Esophagus muscularis mucosa (tissue), 4 donors: ENCODE data around the gene GET3. TPM values are rescaled to one million over a fixed set of nuclear protein-coding genes. Genes with fewer than 3 reads are reported as not detected.
A peak's percentile ranks its signal among the peaks of the same experiment; 100 is the strongest.

ENCODE experiments used
- DNase-seq: peaks from one replicate; pipeline ENCODE4 v3.0.0-alpha.2; 2017; ENCODE audit errors: extremely low spot score
- H3K27ac ChIP-seq, 4 donors: fragments of 200-600 bp; sonication (generic); replicated peaks in 1 of 4; 1 replicate in 3 of 4; 2 replicates in 1 of 4; pipeline ENCODE4 v1.5.1; 2016 to 2019; ENCODE audit warnings: mild to moderate bottlenecking in 1 of 4
- H3K27me3 ChIP-seq, 4 donors: fragments of 200-600 bp; sonication (generic); one replicate each; pipeline versions ENCODE4 v1.5.1 to v1.6.0; 2016 to 2019
- H3K36me3 ChIP-seq, 4 donors: fragments of 200-600 bp; sonication (generic); one replicate each; pipeline ENCODE4 v1.5.1; 2016 to 2019
- H3K4me1 ChIP-seq, 4 donors: fragments of 200-600 bp; sonication (generic); one replicate each; pipeline ENCODE4 v1.5.1; 2016 to 2019
- H3K4me3 ChIP-seq, 4 donors: fragments of 200-600 bp; sonication (generic); 1 replicate in 2 of 4; 2 replicates in 2 of 4; pipeline ENCODE4 v1.5.1; 2016 to 2019; ENCODE audit warnings: mild to moderate bottlenecking in 4 of 4, moderate library complexity in 1 of 4
- H3K9me3 ChIP-seq, 4 donors: fragments of 200-600 bp; sonication (generic); 1 replicate in 3 of 4; 2 replicates in 1 of 4; pipeline ENCODE4 v1.5.1; 2016 to 2019
- EP300 ChIP-seq: sonication (generic); formaldehyde crosslinking; IDR thresholded peaks from one replicate; pipeline ENCODE4 v1.6.1; 2017; ENCODE audit warnings: antibody characterized with exemption
- POLR2A ChIP-seq: fragments of 450-650 bp; IDR thresholded peaks from one replicate; pipeline ENCODE4 v1.6.1; 2017; ENCODE audit warnings: antibody characterized with exemption, moderate library complexity, mild to moderate bottlenecking, low read depth
- POLR2AphosphoS5 ChIP-seq, 2 donors: sonication (generic); formaldehyde crosslinking; IDR thresholded peaks; one replicate each; pipeline ENCODE4 v1.6.1; 2017; ENCODE audit warnings: antibody characterized with exemption in 2 of 2
- WGBS: methylation state at CpG from one replicate; pipeline ENCODE4 v1.1.5; 2018; 5-methylcytosine and 5-hydroxymethylcytosine counted together
- intact Hi-C: fragments of 100-400 bp; cut with DNase I; formaldehyde crosslinking; loops from one replicate; pipeline ENCODE4 v1.15.1; 2023
- total RNA-seq, 4 donors: library from RNA; depleted of rRNA; stranded (reverse); fragments of >200 nt; gene quantifications; one replicate each; pipeline versions ENCODE4 v1.1.0 to v1.2.1, GENCODE V29; 2016
- TF ChIP-seq, protein P1 (sequence below), 3 experiments: fragments of 200-600 bp in 2 of 3; fragments of 450-650 bp in 1 of 3; sonication (generic) in 2 of 3; IDR thresholded peaks; one replicate each; pipeline ENCODE4 v1.5.1; 2017 to 2019; ENCODE audit warnings: antibody characterized with exemption in 3 of 3, mild to moderate bottlenecking in 2 of 3, moderate library complexity in 1 of 3

GET3 gene
- total RNA-seq, 4 donors from 2014 or later, result 46.9 to 63.5 (median 51.3) TPM

DNA sequence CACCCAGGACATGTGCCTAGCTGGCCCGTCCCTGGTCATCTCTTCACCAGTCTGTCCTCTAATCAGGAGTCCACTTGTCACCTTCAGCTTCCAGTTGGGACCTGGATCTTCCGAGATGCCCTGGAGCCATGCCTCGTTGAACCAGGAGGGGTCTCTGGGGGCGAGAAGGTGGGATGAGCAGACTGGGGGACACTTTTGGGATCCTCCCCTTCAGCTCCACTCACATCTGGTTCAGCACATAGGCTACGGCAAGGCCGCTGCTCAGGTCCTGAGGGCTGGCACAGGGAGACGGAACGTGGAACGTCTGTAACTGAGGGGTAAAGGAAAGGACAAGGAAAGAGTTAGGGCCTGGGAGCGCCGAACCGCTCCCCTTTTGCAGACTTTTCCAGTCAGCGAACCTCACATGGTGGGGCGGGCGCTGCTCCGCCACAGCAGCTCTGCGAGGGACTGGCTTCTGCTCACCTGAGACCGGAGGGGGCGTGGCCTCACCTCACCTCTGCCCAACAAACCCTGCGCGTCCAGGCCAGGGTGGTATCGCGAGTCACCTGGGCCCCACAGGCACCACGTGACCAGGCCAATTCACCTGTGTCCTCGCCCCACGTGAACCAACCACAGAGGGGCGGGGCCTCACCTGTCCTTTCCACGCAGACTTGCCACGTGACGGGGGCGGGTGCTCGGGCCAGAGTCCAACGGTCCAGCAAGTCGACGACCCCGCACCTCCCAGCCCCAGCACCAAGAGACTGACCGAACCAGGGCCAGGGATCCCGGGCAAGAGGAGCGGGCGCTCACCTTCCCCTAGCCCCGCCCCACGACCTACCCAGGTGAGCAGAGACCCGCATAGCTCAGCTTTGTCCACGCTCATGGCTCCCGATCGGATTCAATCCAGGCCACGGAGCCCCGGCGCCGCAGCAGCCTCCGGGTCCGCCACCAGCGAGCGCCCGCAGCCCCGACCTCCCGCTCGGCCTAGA is 37.6 kb downstream of the GET3 start, which contains the start of gene HOOK2:
Gene HOOK2, minus strand, starts transcription at position 965 of the 968 bp plus-strand sequence. Its CDS starts 103 bp downstream, at position 862.
- H3K9me3 ChIP-seq, result no peaks in the 10 kb centered on the region
- TF ChIP-seq POLR2AphosphoS5 (IDR thresholded peaks at IDR 0.05), result no peak
- TF ChIP-seq, protein P1, sequence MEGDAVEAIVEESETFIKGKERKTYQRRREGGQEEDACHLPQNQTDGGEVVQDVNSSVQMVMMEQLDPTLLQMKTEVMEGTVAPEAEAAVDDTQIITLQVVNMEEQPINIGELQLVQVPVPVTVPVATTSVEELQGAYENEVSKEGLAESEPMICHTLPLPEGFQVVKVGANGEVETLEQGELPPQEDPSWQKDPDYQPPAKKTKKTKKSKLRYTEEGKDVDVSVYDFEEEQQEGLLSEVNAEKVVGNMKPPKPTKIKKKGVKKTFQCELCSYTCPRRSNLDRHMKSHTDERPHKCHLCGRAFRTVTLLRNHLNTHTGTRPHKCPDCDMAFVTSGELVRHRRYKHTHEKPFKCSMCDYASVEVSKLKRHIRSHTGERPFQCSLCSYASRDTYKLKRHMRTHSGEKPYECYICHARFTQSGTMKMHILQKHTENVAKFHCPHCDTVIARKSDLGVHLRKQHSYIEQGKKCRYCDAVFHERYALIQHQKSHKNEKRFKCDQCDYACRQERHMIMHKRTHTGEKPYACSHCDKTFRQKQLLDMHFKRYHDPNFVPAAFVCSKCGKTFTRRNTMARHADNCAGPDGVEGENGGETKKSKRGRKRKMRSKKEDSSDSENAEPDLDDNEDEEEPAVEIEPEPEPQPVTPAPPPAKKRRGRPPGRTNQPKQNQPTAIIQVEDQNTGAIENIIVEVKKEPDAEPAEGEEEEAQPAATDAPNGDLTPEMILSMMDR (IDR thresholded peaks at IDR 0.05), result no peak
- no peak for TF ChIP-seq EP300
- no peak for TF ChIP-seq POLR2A
- DNase-seq, result no peak
- peaks cover 38 to 47% (median 44%) of the 10 kb centered on the region in 4 donors for H3K4me1 ChIP-seq
- WGBS, result 24% methylated on average over 26 of the region's 58 CpGs
- no peaks in the 10 kb centered on the region for H3K27me3 ChIP-seq
- intact Hi-C loops, result no loop called here
- peak within 1 kb of the TSS; percentile 64 to 87 (median 69) for H3K4me3 ChIP-seq
- H3K27ac ChIP-seq, result peak within 1 kb of the TSS; percentile 76 to 96 (median 95)
- H3K36me3 ChIP-seq, result peaks cover 0 to 14% (median 11%) of the 10 kb centered on the region in 4 donors

DNA sequence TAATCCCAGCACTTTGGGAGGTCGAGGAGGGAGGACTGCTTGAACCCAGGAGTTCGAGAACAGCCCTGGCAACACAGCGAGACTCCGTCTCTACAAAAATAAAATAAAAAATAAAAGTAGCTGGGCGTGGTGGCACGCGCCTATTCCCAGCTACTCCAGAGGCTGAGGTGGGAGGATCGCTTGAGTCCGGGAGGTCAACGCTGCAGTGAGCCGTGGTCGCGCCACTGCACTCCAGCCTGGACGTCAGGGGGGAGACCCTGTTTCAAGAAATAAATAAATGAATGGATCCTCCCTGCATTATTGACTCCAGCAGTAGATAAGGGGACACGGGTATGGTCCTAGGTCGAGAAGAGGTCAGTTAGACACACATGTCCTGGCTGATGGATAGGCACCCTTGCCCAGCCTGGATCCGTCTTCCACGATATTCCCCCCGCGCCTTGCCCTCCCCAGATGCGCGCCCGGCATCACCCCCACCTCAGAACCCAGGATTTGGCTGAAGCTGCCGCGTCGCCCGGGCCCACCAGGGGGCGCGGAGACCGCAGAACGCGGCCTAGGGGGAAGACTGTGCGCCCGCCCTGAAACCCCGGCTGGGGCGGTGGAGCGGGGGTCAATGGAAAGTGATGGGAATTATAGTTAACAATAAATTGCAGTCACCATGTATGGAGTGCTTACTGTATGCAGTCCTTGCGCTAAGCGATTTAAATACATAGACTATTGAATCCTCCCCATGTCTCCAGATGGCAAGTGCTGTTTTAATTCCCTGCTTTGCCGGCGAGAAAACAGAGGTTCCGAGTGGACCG is 40.1 kb downstream of the GET3 start:
- no peak for DNase-seq
- H3K4me1 ChIP-seq, result peaks cover 47 to 61% (median 53%) of the 10 kb centered on the region in 4 donors
- H3K9me3 ChIP-seq, result no peaks in the 10 kb centered on the region
- peak overlapping the region; percentile 61 to 77 (median 68) for H3K4me3 ChIP-seq
- WGBS, result 19% methylated on average over 23 of the region's 43 CpGs
- TF ChIP-seq EP300 (no peak), POLR2A (no peak), POLR2AphosphoS5 (IDR thresholded peaks at IDR 0.05) (peak; percentile 63 to 84)
- TF ChIP-seq, protein P1 (IDR thresholded peaks at IDR 0.05), result peak in 2 of 3 experiments; percentile 98
- peak overlapping the region; percentile 94 to 96 (median 95) for H3K27ac ChIP-seq
- no peaks in the 10 kb centered on the region for H3K27me3 ChIP-seq
- peaks cover 0 to 5% (median 0%) of the 10 kb centered on the region in 4 donors for H3K36me3 ChIP-seq
- intact Hi-C loops, result loop anchor here (1.0 kb wide), 1 partner anchor 19 kb away; no protein-coding TSS in a partner anchor

DNA sequence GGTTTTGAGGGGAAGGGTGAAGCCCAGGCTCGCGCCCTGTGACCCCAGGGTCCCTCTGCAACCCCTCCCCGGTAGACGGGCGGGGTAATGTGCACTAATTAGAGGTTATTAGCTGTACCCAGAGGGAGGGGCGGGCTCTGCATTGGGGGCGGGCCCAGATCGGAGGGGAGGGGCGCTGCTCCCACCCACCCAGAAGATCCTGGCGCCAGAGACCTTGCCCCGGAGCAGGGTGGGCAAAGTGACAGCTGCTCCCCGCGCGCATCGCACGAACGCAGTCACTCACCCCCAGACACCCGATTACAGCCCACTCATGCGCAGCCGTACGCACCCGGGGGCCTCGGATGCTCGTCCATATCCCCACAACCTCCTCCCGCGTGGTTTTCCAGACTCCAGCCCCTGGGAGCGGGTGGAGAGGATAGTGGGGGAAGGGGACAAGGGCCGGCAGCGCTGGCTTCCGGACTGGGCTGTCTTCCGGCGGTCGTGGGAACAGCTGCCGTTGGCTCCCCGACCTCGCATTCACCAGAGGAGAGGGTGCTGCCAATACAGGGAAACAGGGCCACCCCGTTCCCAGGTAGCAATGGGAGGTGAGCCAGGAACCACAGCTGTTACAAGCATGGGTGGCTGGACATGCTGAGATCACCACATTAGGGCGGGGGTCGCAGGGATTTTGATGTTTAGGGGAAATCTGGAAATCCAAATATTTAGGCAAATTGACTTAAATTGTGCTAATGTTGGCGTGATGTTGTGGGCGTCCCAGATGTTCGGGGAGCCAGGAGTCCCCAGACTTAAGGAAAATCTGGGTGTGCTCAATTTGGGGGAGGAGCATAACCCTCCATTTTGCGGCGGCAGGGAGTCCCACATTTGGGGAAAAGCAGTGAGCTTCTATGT is 41.0 kb downstream of the GET3 start:
- peaks cover 53 to 69% (median 58%) of the 10 kb centered on the region in 4 donors for H3K4me1 ChIP-seq
- 6% methylated on average over 22 of the region's 44 CpGs for WGBS
- no peaks in the 10 kb centered on the region for H3K9me3 ChIP-seq
- H3K4me3 ChIP-seq, result peak overlapping the region; percentile 61 to 77 (median 68)
- no peaks in the 10 kb centered on the region for H3K27me3 ChIP-seq
- DNase-seq, result no peak
- H3K36me3 ChIP-seq, result peaks cover 0 to 5% (median 0%) of the 10 kb centered on the region in 4 donors
- intact Hi-C loops, result no loop called here
- TF ChIP-seq POLR2AphosphoS5 (IDR thresholded peaks at IDR 0.05), result peak; percentile 55 to 74
- no peak for TF ChIP-seq EP300
- peak overlapping the region; percentile 94 to 96 (median 95) for H3K27ac ChIP-seq

DNA sequence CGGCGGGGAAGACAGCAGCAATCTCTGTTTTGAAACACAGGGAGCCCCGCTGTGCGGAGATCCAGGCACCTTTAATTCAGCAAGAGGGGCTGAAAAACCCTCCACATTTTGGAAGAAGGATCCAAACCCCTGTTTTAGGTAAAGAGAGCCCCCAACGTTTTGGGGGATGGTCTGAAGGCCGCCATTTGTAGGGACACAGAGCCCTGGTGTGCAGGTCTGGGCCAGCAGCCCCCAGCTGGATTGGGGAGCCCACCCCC is 41.5 kb downstream of the GET3 start:
- intact Hi-C loops, result no loop called here
- Histone ChIP-seq H3K4me3 (peak overlapping the region; percentile 61 to 77 (median 68)), H3K27me3 (no peaks in the 10 kb centered on the region), H3K9me3 (no peaks in the 10 kb centered on the region), H3K27ac (peak overlapping the region; percentile 94 to 96 (median 95)), H3K36me3 (peaks cover 0 to 5% (median 0%) of the 10 kb centered on the region in 4 donors), H3K4me1 (peaks cover 56 to 75% (median 62%) of the 10 kb centered on the region in 4 donors)
- DNase-seq, result no peak
- 32% methylated on average over 4 of the region's 6 CpGs for WGBS
- TF ChIP-seq POLR2A (no peak), EP300 (no peak), POLR2AphosphoS5 (IDR thresholded peaks at IDR 0.05) (no peak)
- TF ChIP-seq, protein P1 (IDR thresholded peaks at IDR 0.05), result no peak
